VCaP (cell line): ENCODE measurements around the gene IRF2.

ENCODE experiments used
- H3K27ac ChIP-seq: fragments of 450-650 bp; 2 replicates; pipeline ENCODE4 v1.5.1; 2017
- TF ChIP-seq, protein P1 (sequence below): fragments of 450-650 bp; conservative IDR thresholded peaks from 2 replicates; pipeline ENCODE4 v1.5.1; 2017; ENCODE audit warnings: mild to moderate bottlenecking, moderate library complexity

IRF2 gene

DNA sequence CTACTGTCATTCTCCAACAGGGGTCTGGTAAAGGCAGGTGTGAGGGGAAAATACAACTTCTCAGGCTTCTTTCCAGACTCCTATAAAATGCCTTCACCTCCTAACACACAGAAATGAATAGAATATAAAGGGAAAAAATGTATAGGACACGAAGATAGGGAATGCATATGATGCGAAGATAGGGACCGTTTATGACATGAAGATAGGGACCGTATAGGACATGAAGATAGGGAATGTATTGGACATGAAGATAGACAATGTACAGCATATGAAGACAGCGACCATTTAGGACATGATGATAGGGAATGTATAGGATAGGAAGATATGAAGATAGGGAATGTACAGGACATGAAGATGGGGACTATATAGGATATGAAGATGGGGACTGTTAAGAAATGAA, 10.5 kb downstream of the IRF2 start:
- TF ChIP-seq, protein P1, sequence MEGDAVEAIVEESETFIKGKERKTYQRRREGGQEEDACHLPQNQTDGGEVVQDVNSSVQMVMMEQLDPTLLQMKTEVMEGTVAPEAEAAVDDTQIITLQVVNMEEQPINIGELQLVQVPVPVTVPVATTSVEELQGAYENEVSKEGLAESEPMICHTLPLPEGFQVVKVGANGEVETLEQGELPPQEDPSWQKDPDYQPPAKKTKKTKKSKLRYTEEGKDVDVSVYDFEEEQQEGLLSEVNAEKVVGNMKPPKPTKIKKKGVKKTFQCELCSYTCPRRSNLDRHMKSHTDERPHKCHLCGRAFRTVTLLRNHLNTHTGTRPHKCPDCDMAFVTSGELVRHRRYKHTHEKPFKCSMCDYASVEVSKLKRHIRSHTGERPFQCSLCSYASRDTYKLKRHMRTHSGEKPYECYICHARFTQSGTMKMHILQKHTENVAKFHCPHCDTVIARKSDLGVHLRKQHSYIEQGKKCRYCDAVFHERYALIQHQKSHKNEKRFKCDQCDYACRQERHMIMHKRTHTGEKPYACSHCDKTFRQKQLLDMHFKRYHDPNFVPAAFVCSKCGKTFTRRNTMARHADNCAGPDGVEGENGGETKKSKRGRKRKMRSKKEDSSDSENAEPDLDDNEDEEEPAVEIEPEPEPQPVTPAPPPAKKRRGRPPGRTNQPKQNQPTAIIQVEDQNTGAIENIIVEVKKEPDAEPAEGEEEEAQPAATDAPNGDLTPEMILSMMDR: no peak
- no peak overlapping the region for H3K27ac ChIP-seq

DNA sequence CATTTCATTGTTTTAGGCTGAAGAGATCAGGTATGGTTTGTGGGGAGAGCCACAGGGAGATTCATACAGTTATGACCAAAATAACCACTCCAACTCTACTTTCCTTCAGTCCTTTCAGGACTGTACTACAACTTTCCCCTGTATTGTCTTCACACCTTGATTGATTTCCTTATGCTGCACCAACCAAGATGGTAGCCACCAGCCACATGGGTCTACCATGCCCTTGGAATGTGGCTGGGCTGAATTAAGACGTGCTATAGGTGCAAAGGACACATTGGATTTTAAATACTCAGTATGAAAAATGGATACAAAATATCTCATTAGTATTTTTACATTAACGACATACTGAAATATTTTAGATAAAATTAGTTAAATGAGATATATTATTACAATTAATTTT, 11.2 kb downstream of the IRF2 start:
- TF ChIP-seq, protein P1: no peak
- no peak overlapping the region for H3K27ac ChIP-seq

DNA sequence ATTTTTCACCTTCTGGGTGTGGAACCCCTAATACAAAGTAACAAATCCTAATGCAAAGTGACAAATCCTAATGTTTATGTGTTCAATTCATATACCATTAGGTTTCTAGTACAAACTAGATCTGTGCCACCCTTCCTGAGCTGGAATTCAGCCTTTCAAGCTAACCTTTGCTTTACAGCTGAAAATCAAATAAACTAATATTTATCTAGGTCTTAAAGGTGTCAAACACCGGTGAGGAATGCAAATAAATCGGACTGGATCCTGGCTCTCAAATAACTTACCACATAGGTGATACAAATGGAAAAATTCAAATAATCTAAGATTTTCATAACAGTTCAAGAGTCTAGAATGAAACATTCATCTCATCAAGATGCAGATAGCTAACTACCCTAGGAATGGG, 11.6 kb downstream of the IRF2 start:
- no peak overlapping the region for H3K27ac ChIP-seq
- TF ChIP-seq, protein P1: no peak

DNA sequence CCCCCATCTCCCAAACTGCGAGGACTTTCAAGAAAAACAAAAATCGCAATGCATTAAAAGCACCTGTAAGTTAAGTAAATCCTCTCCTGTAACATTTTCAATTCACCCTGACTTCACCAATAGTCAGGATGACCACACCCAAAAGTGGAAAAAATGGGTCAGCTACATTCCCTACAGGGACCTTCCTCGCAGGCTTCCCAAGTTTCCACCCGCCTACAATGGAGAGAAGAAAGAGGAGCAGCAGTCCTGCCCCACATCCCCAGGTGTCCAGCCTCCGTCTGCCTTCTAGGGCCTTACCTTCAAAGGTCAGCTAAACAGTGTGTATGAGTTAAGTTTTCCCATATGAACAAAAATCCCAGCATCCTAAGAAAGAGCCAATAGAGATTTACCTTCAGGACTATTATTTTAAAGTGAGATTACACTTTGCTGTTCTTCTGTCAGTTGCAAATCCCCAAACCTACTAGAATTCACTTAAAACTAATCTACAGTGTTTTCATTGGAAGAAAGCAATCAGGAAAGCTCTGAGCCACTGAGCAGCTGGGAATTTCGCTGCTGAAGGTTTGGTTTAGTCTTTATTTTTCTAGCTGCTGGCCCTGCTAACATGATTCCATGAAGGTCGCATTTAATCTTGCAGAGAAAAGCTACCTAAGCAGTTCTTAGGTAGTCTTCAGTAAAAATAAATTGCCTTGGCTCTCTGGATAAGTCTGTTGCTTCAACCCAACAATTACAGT, 12.5 kb downstream of the IRF2 start:
- H3K27ac ChIP-seq: no peak overlapping the region
- TF ChIP-seq, protein P1: no peak

- no peak overlapping the region for H3K27ac ChIP-seq
- TF ChIP-seq, protein P1: no peak
Observed at GRCh38 chr4:184460499-184461285, 13.7 kb downstream of the IRF2 start.

- no peak overlapping the region for H3K27ac ChIP-seq
- TF ChIP-seq, protein P1: no peak
Observed at GRCh38 chr4:184459413-184459812, 14.9 kb downstream of the IRF2 start.

DNA sequence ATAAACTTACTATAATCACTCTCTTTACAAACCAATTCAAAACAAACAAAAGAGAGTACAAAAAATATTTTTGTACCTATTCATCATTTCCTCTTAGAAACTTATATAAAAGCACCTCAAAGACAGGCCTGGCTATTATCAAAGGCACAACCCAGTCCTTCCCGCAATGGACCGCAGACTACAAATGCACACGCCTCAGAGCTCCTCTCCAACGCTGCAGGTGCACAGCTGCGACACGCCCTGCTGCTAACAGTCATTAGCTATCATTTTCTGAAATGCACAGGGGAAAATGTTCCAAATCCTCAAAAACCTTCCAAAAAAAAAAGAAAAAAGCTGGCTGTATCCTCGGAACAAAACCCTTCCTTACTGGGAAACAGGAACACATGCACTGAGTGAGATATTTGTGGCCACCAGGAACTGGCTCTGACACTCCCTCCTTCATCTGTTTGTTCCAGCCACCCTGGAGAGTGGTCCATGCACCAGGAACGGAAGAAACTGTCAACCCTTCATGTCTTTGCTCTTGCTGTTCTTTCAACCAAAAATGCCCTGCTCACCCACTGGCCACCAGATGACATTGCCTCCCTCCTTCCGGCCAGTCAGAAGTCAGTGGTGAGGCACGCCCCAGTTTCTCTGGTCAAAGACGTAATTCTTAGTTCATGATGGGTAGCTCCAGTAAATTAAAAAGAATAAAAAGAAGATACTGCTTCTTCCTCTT, 16.7 kb downstream of the IRF2 start:
- H3K27ac ChIP-seq: no peak overlapping the region
- TF ChIP-seq, protein P1: no peak
